Epithelial cell of proximal tubule (primary cell): ENCODE results near the gene PARVA. TPM values are rescaled to one million over a fixed set of nuclear protein-coding genes. Genes with fewer than 3 reads are reported as not detected.

ENCODE experiments used
- DNase-seq: peaks from one replicate; pipeline ENCODE4 v3.0.0-alpha.2; 2011; ENCODE audit warnings: low read depth
- H3K4me3 ChIP-seq: 2 replicates; pipeline ENCODE4 v1.5.1; 2011; ENCODE audit warnings: low read depth, mild to moderate bottlenecking, low read length
- CTCF ChIP-seq: conservative IDR thresholded peaks from 2 replicates; pipeline ENCODE4 v1.5.1; 2012; ENCODE audit warnings: low read depth, mild to moderate bottlenecking, low read length
- total RNA-seq: library from RNA; depleted of rRNA; stranded (reverse); fragments of >200 nt; gene quantifications from 2 replicates; pipeline ENCODE4 v1.2.3, GENCODE V29; 2015

PARVA gene
- total RNA-seq, 1 donor from 2014 or later: 32.6 TPM

- TF ChIP-seq CTCF: no peak
- no peak for DNase-seq
These were observed 42.7 kb downstream of the PARVA start for GRCh38 chr11:12420040-12420439.

GRCh38 chr11:12420706-12421105 lies 43.3 kb downstream of the PARVA start:
- no peak for DNase-seq
- no peak for TF ChIP-seq CTCF
- H3K4me3 ChIP-seq: no peak overlapping the region

More at GRCh38 chr11:12420040-12420439, 42.7 kb downstream of the PARVA start:
- H3K4me3 ChIP-seq: no peak overlapping the region

- DNase-seq: no peak
- H3K4me3 ChIP-seq: no peak overlapping the region
- TF ChIP-seq CTCF: no peak
These were observed 44.0 kb downstream of the PARVA start for GRCh38 chr11:12421386-12421785.

GRCh38 chr11:12426176-12426575 lies 48.8 kb downstream of the PARVA start:
- no peak overlapping the region for H3K4me3 ChIP-seq
- no peak for TF ChIP-seq CTCF
- no peak for DNase-seq

- DNase-seq: no peak
- no peak overlapping the region for H3K4me3 ChIP-seq
- TF ChIP-seq CTCF: no peak
These were observed 51.8 kb downstream of the PARVA start for GRCh38 chr11:12429155-12429554.

- TF ChIP-seq CTCF: no peak
- no peak overlapping the region for H3K4me3 ChIP-seq
- no peak for DNase-seq
These were observed 53.0 kb downstream of the PARVA start for GRCh38 chr11:12430351-12430750.

- peak overlapping the region; percentile 12 for H3K4me3 ChIP-seq
- no peak for DNase-seq
- no peak for TF ChIP-seq CTCF
These were observed 53.7 kb downstream of the PARVA start for GRCh38 chr11:12430954-12431595.
